HG03558 (cell line): ENCODE results near the gene SMG6.

Experiments
- ATAC-seq: cut with Tn5 transposase; IDR thresholded peaks from one replicate; pipeline ENCODE4 v1.9.1; 2021; ENCODE audit warnings: moderate number of reproducible peaks; ENCODE audit not compliant: unreplicated experiment; ENCODE audit errors: extremely low read depth

SMG6 gene

GRCh38 chr17:2055292-2056205 lies 248.0 kb downstream of the SMG6 start:
- ATAC-seq = no peak

- no peak for ATAC-seq
Observed at GRCh38 chr17:2054512-2055291, 248.9 kb downstream of the SMG6 start, which contains the start of gene HIC1. Gene HIC1, plus strand, starts transcription at chr17:2055103. Its CDS starts 1,588 bp downstream, at chr17:2056691.

DNA sequence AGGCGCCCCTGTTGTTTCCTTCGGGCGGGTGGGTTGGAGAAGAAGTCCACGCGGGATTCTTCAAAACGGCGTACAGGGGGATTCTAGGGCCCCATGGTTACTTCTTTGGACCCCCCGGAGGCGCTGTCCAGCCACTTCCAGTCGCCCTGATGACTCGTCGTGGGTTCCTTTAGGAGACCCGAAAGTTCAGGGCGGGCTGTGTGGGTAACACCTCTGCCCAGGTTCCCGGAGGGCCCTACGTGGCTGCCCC lies 249.4 kb downstream of the SMG6 start:
- ATAC-seq = no peak

DNA sequence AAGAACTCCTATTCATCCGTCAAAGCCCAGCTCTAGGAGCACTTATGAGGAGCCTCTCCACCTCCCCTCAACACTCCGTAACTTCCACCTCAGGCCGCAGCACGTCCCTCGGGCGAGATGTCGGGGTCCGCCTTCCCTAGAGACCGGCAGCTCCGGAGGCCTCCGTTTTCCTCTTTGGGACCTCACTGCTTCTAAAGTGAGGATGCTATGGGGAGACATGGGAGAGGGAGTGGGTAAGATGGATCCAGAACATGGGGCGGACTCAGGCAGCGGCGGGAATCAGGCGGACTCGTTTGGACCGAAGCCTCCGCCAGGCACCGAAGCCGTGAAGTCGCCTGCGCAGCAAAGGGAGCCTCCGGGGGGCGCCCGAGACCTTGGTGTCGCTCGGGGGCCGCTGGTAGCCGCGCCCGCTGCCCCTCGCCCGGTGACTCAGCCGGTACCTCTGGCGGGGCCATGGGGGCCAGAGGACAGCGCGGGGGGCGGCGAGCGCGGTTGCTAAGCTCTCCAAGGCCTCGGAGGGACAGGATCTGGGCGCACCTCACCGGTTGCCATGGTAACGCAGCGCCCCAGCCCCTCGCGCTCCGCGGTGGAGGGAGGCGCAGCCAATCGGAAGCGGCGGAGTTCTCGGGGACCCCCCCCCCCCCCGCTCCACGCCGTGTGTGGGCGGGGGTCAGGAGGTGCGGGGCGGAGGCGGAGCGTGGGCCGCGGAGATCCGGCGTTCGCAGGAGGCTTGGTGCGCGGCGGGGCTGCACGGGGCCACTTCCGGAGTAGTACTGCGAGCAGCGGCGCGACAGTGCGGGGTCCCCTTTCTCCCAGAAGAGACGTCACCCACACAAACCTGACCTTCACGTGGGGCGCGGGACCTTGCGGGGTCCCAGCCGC lies 250.0 kb downstream of the SMG6 start:
- ATAC-seq = no peak

GRCh38 chr17:2051933-2052559 lies 251.5 kb downstream of the SMG6 start:
- no peak for ATAC-seq

DNA sequence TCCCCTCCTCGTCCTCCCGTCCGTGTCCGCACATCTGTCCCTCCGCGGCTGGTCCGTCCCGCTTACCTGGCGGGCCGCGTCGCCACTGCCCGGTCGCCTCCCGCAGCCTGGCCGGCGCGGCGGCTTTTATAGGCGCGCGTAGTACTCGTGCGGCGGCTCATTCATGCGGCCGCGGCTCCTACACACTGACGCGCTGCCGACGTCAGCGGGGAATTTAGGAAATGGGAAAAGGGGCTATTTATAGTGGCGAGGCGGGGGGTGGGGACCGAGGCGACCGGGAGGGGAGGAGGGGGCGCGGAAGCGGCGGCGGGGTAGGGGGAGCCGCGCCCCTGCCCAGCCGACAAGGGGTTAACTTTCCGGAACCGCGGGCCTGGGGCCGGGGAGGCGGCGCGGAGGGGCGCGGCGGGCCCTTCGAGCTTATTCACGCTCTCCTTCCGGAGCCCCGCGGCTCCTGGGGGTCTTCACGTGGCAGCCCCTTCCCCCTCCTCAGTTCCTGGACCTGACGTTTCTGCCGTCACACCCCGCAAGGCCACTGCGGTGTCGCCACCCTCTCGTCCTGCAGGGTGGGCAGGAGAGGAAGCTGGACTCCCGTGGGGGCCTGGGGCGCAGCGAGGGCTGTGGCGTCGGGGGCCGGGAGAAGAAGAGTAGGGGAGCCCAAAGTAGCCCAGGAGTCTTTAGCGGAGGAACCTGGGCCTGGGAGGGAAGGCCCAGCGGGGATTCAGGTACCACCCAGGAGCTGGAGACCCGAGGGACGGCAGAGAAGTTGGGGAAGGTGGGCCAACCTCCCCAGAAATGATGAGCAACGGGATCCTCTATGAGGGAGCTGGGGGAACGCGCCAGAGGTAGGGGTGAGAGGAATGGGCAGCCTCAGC lies 252.3 kb downstream of the SMG6 start:
- ATAC-seq = no peak

DNA sequence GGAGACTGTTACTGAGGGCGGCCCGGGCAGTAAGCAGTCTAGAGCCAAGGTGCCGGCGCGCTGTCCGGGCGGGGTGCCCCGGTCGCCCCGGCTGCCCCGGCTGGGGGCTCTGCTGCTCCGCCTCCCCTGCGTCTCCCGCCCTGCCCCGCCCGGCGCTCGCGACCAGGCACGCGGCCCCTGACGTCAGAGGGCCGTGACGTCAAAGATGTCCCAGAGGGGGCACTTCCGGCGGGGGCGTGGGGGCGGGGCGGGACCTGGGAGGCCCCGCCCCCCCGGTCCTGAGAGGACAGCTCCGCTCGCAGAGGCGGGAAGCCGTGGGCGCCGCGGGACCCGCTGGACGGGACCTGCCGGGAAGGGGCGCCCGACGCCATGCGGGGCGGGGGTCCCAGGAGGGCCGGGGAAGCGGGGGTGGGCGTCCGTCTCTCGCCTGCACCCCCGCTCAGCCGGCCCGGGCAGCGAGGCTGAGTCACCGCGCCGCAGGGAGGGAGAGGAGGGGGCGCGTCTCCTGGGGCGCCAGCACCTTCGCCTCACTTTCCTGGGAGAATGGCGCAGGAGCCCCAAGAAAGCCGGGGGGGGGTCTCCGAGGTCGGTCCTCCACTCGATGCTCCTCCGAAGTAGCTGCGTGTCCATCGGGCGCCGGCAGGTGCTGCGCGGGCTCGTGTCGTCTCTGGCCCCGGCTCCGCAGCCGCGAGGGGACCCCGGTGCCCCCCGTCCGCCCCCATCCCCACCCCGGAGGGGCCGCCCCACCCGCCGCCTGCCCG lies 253.1 kb downstream of the SMG6 start:
- ATAC-seq = no peak

- peak; percentile 39 for ATAC-seq
Observed at GRCh38 chr17:2049333-2050299, 254.0 kb downstream of the SMG6 start.

- ATAC-seq = no peak
Observed at GRCh38 chr17:2048805-2049204, 254.8 kb downstream of the SMG6 start.

GRCh38 chr17:2047590-2047989 lies 256.0 kb downstream of the SMG6 start:
- ATAC-seq = no peak

DNA sequence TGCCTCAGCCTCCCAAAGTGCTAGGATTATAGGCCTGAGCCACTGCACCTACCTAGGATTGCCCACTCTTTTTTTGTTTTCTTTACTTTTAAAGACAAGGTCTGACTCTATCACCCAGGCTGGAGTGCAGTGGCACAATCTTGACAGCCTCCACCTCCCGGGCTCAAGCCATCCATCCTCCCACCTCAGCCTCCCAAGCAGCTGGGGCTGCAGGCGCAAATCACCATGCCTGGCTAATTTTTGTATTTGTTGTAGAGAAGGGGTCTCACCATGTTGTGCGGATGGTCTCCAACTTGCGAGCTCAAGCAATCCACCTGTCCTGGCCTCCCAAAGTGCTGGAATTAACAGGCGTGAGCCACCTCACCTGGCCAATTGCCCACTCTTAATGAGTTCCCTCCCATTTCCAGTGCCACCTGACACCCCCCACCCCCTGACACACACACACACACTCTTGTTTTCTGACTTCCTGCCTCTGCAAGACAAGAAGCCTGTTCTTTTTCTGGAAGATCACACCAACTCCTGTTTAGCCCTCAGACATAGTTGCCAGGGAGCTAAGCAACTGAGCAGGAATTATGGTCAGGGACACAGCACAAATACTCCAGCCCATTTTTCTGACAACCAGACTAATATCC lies 259.2 kb downstream of the SMG6 start:
- no peak for ATAC-seq

- no peak for ATAC-seq
Observed at GRCh38 chr17:2043785-2044184, 259.8 kb downstream of the SMG6 start.

GRCh38 chr17:2042933-2043332 lies 260.7 kb downstream of the SMG6 start:
- ATAC-seq = no peak

- ATAC-seq = no peak
Observed at GRCh38 chr17:2042390-2042847, 261.2 kb downstream of the SMG6 start.

DNA sequence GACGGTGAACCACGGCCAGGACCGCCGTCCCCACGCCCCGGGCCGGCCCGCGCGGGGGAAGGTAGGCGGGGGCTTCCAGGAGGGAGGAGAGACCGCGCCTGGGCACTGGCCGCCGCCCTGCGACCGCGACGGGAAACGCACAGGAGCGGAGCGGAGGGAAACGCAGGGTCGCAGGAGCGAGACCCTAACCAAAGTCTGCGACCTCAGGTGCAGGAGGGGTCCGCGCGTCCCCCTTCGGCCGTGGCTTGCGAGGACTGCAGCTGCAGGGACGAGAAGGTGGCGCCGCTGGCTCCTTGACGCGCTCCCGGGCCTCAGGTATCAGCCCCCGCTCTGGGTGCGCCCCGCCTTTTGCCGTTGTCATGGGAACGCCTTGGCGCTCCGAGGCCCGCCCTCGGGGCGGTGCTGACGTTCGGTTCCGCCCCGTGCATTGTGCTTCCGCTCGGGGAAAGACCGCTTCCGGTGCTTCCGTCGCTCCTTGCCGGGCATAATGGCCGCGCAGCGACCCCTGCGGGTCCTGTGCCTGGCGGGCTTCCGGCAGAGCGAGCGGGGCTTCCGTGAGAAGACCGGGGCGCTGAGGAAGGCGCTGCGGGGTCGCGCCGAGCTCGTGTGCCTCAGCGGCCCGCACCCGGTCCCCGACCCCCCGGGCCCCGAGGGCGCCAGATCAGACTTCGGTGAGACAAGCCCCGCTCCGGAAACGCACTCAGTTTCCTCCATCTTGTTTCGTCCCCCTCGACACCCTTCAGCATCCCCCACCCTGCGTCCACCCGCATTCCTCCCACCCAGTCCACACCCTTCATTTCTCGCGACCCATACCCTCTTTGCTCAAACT lies 261.8 kb downstream of the SMG6 start, which contains the start of gene OVCA2:
OVCA2 (plus strand) TSS at position 462 of the 829 bp plus-strand sequence; CDS start at position 488, 26 bp downstream.
- no peak for ATAC-seq
